Activated CD8-positive, alpha-beta memory T cell treated with anti-CD3 and anti-CD28 coated beads, Interleukin-2, amount 50 U/mL, for 24 hours (primary cell): ENCODE results near the gene SETD3.
A peak's percentile ranks its signal among the peaks of the same experiment; 100 is the strongest.

ENCODE experiments used
- DNase-seq: peaks from one replicate; pipeline ENCODE4 v3.0.0-alpha.2; 2020; ENCODE audit errors: extremely low read depth

The SETD3 gene

GRCh38 chr14:99497894-99498293, 17.2 kb upstream of the SETD3 start:
- DNase-seq = no peak

- DNase-seq = no peak
Measured at GRCh38 chr14:99497341-99497740, 16.7 kb upstream of the SETD3 start.

- DNase-seq = no peak
Measured at GRCh38 chr14:99484106-99484505, 3.4 kb upstream of the SETD3 start.

GRCh38 chr14:99481745-99482099, 1.1 kb upstream of the SETD3 start:
- no peak for DNase-seq

GRCh38 chr14:99480917-99481744, 472 bp upstream of the SETD3 start, which contains the start of gene CCNK:
CCNK (plus strand) TSS chr14:99481409; CDS start chr14:99492678, 11,269 bp downstream.
- DNase-seq = peak; percentile 100

GRCh38 chr14:99479160-99479905, 1.3 kb downstream of the SETD3 start:
- no peak for DNase-seq

GRCh38 chr14:99478128-99478527, 2.5 kb downstream of the SETD3 start:
- no peak for DNase-seq

GRCh38 chr14:99476864-99477263, 3.8 kb downstream of the SETD3 start:
- no peak for DNase-seq

- no peak for DNase-seq
Measured at GRCh38 chr14:99475660-99476059, 5.0 kb downstream of the SETD3 start.

- DNase-seq = no peak
Measured at GRCh38 chr14:99475179-99475578, 5.5 kb downstream of the SETD3 start.

GRCh38 chr14:99473458-99473857, 7.2 kb downstream of the SETD3 start:
- no peak for DNase-seq

- no peak for DNase-seq
Measured at GRCh38 chr14:99472937-99473336, 7.7 kb downstream of the SETD3 start.

- DNase-seq = no peak
Measured at GRCh38 chr14:99471731-99472130, 8.9 kb downstream of the SETD3 start.

GRCh38 chr14:99468836-99469592, 11.6 kb downstream of the SETD3 start:
- DNase-seq = no peak

- no peak for DNase-seq
Measured at GRCh38 chr14:99468081-99468480, 12.6 kb downstream of the SETD3 start.

GRCh38 chr14:99467336-99468078, 13.2 kb downstream of the SETD3 start:
- DNase-seq = no peak

GRCh38 chr14:99466758-99467157, 13.9 kb downstream of the SETD3 start:
- DNase-seq = no peak

GRCh38 chr14:99465288-99465687, 15.4 kb downstream of the SETD3 start:
- no peak for DNase-seq

GRCh38 chr14:99463974-99464373, 16.7 kb downstream of the SETD3 start:
- DNase-seq = no peak

- DNase-seq = no peak
Measured at GRCh38 chr14:99462210-99462609, 18.4 kb downstream of the SETD3 start.

GRCh38 chr14:99461411-99462085, 19.1 kb downstream of the SETD3 start:
- no peak for DNase-seq
